Neural cell (in vitro differentiated cells): ENCODE results near the gene YKT6.

ENCODE experiments used
- CTCF ChIP-seq: fragments of 450-650 bp; IDR thresholded peaks from 2 replicates; pipeline ENCODE4 v1.5.1; 2014; ENCODE audit warnings: antibody characterized with exemption, mild to moderate bottlenecking, moderate library complexity; ENCODE audit not compliant: poor library complexity, severe bottlenecking
- EP300 ChIP-seq: fragments of 450-650 bp; conservative IDR thresholded peaks from 2 replicates; pipeline ENCODE4 v1.6.1; 2014; ENCODE audit warnings: antibody characterized with exemption, mild to moderate bottlenecking, moderate library complexity; ENCODE audit not compliant: poor library complexity, severe bottlenecking
- EZH2 ChIP-seq: fragments of 200-600, 300-800 bp; shearing (Covaris generic), sonication (generic); IDR thresholded peaks from 2 replicates; pipeline ENCODE4 v1.6.1; 2014; ENCODE audit warnings: antibody characterized with exemption, low read length, borderline replicate concordance, mild to moderate bottlenecking; ENCODE audit not compliant: insufficient read depth, poor library complexity, severe bottlenecking
- RAD21 ChIP-seq: fragments of 450-650 bp; conservative IDR thresholded peaks from 2 replicates; pipeline ENCODE4 v1.6.1; 2014; ENCODE audit warnings: antibody characterized with exemption, mild to moderate bottlenecking, moderate library complexity
- REST ChIP-seq: IDR thresholded peaks from 2 replicates; pipeline ENCODE4 v1.6.1; 2012; ENCODE audit warnings: borderline replicate concordance
- TAF1 ChIP-seq: IDR thresholded peaks from 2 replicates; pipeline ENCODE4 v1.6.1; 2012; ENCODE audit warnings: low read depth

DNA sequence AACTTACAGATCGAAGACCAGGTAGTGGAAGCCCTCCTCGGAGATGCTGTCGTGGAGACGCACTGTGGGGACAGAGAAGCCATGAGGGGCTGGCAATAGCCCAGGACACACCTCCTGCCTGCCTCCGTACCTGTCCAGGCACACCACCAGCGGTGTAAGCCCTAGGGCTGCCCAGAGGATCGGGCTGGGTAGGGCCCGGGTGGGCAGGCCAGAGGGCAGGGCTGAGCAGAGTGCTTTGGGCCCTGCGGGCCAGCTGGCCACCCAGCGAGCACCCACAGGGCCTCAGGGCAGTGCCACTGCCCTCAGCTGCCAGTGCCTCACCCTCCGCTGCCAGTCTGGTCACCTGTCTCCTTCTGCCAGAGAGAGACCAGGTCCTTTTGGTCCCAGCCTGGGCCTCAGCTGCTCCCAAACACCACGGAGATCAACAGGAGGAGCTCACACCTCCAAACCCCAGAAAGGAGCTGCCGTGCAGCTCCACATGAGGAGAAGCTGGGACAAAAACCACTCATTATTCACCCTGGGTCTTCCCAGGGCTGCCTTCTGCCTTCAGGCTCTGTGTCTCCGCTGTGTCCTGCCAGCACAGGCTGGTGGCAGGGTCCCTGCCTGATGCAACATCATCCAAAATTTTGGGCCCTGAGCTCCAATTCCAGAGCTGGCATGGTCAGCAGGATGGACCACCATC lies 58.2 kb downstream of the YKT6 start:
- TF ChIP-seq EZH2 (no peak), TAF1 (no peak), CTCF (no peak), REST (no peak), RAD21 (no peak), EP300 (no peak)
